ENCODE data around the gene TTBK2.

The TTBK2 gene

DNA sequence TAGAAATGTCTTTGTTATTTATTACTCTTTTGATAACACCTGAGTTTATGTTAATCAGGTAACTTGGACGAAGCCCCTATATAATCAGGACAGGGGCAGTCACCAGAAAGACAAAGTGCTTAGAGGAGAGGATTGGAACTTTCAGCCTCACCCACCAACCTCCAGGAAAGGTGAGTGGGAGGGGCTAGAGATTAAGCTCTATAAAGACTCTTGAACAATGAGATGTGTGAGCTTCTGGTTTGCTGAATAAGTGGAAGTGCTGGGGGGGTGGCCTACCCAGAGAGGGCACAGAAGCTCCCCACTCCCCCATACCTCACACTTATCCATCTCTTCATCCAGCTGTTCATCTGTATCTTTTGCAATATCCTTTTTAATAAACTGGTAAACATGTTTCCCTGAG lies 73.9 kb downstream of the TTBK2 start:
- Histone ChIP-seq H2BK12ac (ENCODE audit: low read length) (no peak overlapping the region), H3K4me2 (ENCODE audit: insufficient read depth, low read length, poor library complexity, severe bottlenecking) (no peak overlapping the region), H2AK5ac (ENCODE audit: low read depth, low read length) (no peak overlapping the region), H2AFZ (ENCODE audit: low read length) (no peak overlapping the region), H3K27me3 (ENCODE audit: control insufficient read depth in 3 of 3, insufficient read depth in 3 of 3, low read depth in 1 of 3, low read length in 3 of 3) (no peaks in the 10 kb centered on the region), H3K18ac (ENCODE audit: low read length) (no peak overlapping the region), H2BK120ac (ENCODE audit: low read depth, low read length) (no peak overlapping the region), H4K8ac (ENCODE audit: low read depth, low read length) (no peak overlapping the region), H3K23ac (ENCODE audit: low read depth, low read length, poor library complexity) (no peak overlapping the region), H2BK15ac (ENCODE audit: low read length) (no peak overlapping the region), H4K91ac (ENCODE audit: low read depth, low read length, poor library complexity) (no peak overlapping the region), H3K4me3 (ENCODE audit: low read length in 2 of 2) (no peak overlapping the region), H2BK5ac (ENCODE audit: low read length) (no peak overlapping the region), H3K4ac (ENCODE audit: low read length) (no peak overlapping the region), H3K79me1 (ENCODE audit: low read depth, low read length) (no peaks in the 10 kb centered on the region), H3K27ac (replicated peaks; ENCODE audit: low read length) (no peak overlapping the region), H3K14ac (ENCODE audit: low read length) (no peak overlapping the region), H3K4me1 (ENCODE audit: control insufficient read depth in 2 of 2, insufficient read depth in 1 of 2, low read depth in 1 of 2, low read length in 2 of 2) (peaks cover 0 to 3% of the 10 kb centered on the region in 2 donors), H3K9ac (ENCODE audit: low read depth, low read length, poor library complexity) (no peak overlapping the region), H3K9me3 (replicated peaks in 1 of 2; ENCODE audit: control insufficient read depth in 2 of 2, insufficient read depth in 1 of 2, low read depth in 1 of 2, low read length in 2 of 2) (peaks cover 0 to 7% of the 10 kb centered on the region in 2 donors), H3K36me3 (replicated peaks in 1 of 2; ENCODE audit: control insufficient read depth in 2 of 2, insufficient read depth in 2 of 2, low read length in 2 of 2) (no peaks in the 10 kb centered on the region)
- no peak for DNase-seq (ENCODE audit: low spot score)
- WGBS, 2 donors (ENCODE audit: extremely low coverage in 2 of 2, insufficient read length in 2 of 2, insufficient replicate concordance in 1 of 2), result no CpG with 5 or more reads among the region's 1 CpG

DNA sequence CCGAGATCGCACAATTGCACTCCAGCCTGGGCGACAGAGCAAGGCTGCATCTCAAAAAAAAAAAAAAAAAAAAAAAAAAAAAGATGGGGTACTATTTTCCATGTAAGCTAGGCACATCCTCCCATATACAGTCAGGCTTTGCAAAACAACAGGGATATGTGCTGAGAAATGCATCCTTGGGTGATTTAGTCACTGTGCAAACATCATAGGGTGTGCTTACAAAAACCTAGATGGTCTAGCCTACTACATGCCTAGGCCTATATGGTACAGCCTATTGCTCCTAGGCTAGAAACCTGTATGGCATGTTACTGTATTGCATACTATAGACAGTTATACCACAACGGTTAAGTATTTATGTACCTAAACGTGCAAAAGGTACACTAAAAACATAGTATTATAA lies 75.0 kb downstream of the TTBK2 start:
- Histone ChIP-seq H3K9ac (ENCODE audit: low read depth, low read length, poor library complexity) (no peak overlapping the region), H2BK15ac (ENCODE audit: low read length) (no peak overlapping the region), H3K4me2 (ENCODE audit: insufficient read depth, low read length, poor library complexity, severe bottlenecking) (no peak overlapping the region), H3K18ac (ENCODE audit: low read length) (no peak overlapping the region), H2BK5ac (ENCODE audit: low read length) (no peak overlapping the region), H2AK5ac (ENCODE audit: low read depth, low read length) (no peak overlapping the region), H4K91ac (ENCODE audit: low read depth, low read length, poor library complexity) (no peak overlapping the region), H2AFZ (ENCODE audit: low read length) (no peak overlapping the region), H3K4me3 (ENCODE audit: low read length in 2 of 2) (no peak overlapping the region), H3K4ac (ENCODE audit: low read length) (no peak overlapping the region), H3K27ac (replicated peaks; ENCODE audit: low read length) (no peak overlapping the region), H3K14ac (ENCODE audit: low read length) (no peak overlapping the region), H3K23ac (ENCODE audit: low read depth, low read length, poor library complexity) (no peak overlapping the region), H3K4me1 (ENCODE audit: control insufficient read depth in 2 of 2, insufficient read depth in 1 of 2, low read depth in 1 of 2, low read length in 2 of 2) (peaks cover 0 to 3% of the 10 kb centered on the region in 2 donors), H3K9me3 (replicated peaks in 1 of 2; ENCODE audit: control insufficient read depth in 2 of 2, insufficient read depth in 1 of 2, low read depth in 1 of 2, low read length in 2 of 2) (peaks cover 0 to 7% of the 10 kb centered on the region in 2 donors), H3K27me3 (ENCODE audit: control insufficient read depth in 3 of 3, insufficient read depth in 3 of 3, low read depth in 1 of 3, low read length in 3 of 3) (no peaks in the 10 kb centered on the region), H4K8ac (ENCODE audit: low read depth, low read length) (no peak overlapping the region), H3K79me1 (ENCODE audit: low read depth, low read length) (no peaks in the 10 kb centered on the region), H3K36me3 (replicated peaks in 1 of 2; ENCODE audit: control insufficient read depth in 2 of 2, insufficient read depth in 2 of 2, low read length in 2 of 2) (no peaks in the 10 kb centered on the region), H2BK120ac (ENCODE audit: low read depth, low read length) (no peak overlapping the region), H2BK12ac (ENCODE audit: low read length) (no peak overlapping the region)
- DNase-seq (ENCODE audit: low spot score), result no peak
- no CpG with 5 or more reads among the region's 5 CpGs for WGBS, 2 donors (ENCODE audit: extremely low coverage in 2 of 2, insufficient read length in 2 of 2, insufficient replicate concordance in 1 of 2)

DNA sequence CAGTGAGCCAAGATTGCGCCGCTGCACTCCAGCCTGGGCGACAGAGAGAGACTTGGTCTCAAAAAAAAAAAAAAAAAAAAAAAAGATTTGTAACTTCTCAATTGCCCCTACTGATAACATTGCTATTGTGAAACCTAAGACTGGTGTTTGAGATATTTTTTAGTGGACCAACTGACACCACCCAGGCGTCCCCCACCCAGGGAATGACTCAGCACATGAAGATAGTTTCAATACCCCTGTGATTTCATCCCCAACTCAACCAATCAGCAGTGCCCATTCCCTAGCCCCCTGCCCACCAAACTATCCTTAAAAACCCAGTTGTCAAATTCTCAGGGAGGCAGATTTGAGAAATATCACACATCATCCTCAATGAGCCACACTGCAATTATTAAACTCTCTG lies 76.9 kb downstream of the TTBK2 start:
- H4K91ac ChIP-seq (ENCODE audit: low read depth, low read length, poor library complexity), result no peak overlapping the region
- no peak overlapping the region for H2AFZ ChIP-seq (ENCODE audit: low read length)
- peaks cover 0 to 3% of the 10 kb centered on the region in 2 donors for H3K4me1 ChIP-seq (ENCODE audit: control insufficient read depth in 2 of 2, insufficient read depth in 1 of 2, low read depth in 1 of 2, low read length in 2 of 2)
- H3K27me3 ChIP-seq (ENCODE audit: control insufficient read depth in 3 of 3, insufficient read depth in 3 of 3, low read depth in 1 of 3, low read length in 3 of 3), result no peaks in the 10 kb centered on the region
- H2BK12ac ChIP-seq (ENCODE audit: low read length), result no peak overlapping the region
- H3K23ac ChIP-seq (ENCODE audit: low read depth, low read length, poor library complexity), result no peak overlapping the region
- H2BK15ac ChIP-seq (ENCODE audit: low read length), result no peak overlapping the region
- WGBS, 2 donors (ENCODE audit: extremely low coverage in 2 of 2, insufficient read length in 2 of 2, insufficient replicate concordance in 1 of 2), result no CpG with 5 or more reads among the region's 4 CpGs
- no peaks in the 10 kb centered on the region for H3K79me1 ChIP-seq (ENCODE audit: low read depth, low read length)
- no peak overlapping the region for H4K8ac ChIP-seq (ENCODE audit: low read depth, low read length)
- H2BK120ac ChIP-seq (ENCODE audit: low read depth, low read length), result no peak overlapping the region
- H3K4me3 ChIP-seq (ENCODE audit: low read length in 2 of 2), result no peak overlapping the region
- peaks cover 0 to 7% of the 10 kb centered on the region in 2 donors for H3K9me3 ChIP-seq (replicated peaks in 1 of 2; ENCODE audit: control insufficient read depth in 2 of 2, insufficient read depth in 1 of 2, low read depth in 1 of 2, low read length in 2 of 2)
- peaks cover 2 to 11% of the 10 kb centered on the region in 2 donors for H3K36me3 ChIP-seq (replicated peaks in 1 of 2; ENCODE audit: control insufficient read depth in 2 of 2, insufficient read depth in 2 of 2, low read length in 2 of 2)
- no peak overlapping the region for H3K4me2 ChIP-seq (ENCODE audit: insufficient read depth, low read length, poor library complexity, severe bottlenecking)
- no peak overlapping the region for H3K18ac ChIP-seq (ENCODE audit: low read length)
- H3K9ac ChIP-seq (ENCODE audit: low read depth, low read length, poor library complexity), result no peak overlapping the region
- H3K4ac ChIP-seq (ENCODE audit: low read length), result no peak overlapping the region
- H3K14ac ChIP-seq (ENCODE audit: low read length), result no peak overlapping the region
- H3K27ac ChIP-seq (replicated peaks; ENCODE audit: low read length), result no peak overlapping the region
- no peak for DNase-seq (ENCODE audit: low spot score)
- no peak overlapping the region for H2AK5ac ChIP-seq (ENCODE audit: low read depth, low read length)
- H2BK5ac ChIP-seq (ENCODE audit: low read length), result no peak overlapping the region

DNA sequence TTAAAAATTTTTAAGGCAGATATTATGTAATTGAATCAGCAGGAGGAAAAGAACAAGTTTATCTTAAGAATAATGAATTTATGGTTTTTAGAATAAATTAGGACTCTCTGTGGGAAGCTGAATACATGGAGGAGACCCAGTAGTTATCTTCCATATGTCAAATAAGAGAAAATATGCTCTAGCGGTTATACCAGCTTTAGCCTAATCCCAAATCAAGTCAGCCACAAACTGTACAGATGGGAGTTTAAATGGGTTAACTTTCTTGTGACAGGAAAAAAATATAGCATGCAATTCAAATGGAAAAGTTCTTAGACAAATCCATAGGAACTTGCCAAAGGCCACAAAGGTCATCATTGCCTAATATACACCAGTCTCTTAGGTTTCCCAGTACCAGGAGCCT lies 84.3 kb downstream of the TTBK2 start:
- Histone ChIP-seq H2AK5ac (ENCODE audit: low read depth, low read length) (no peak overlapping the region), H3K18ac (ENCODE audit: low read length) (no peak overlapping the region), H3K27me3 (ENCODE audit: control insufficient read depth in 3 of 3, insufficient read depth in 3 of 3, low read depth in 1 of 3, low read length in 3 of 3) (no peaks in the 10 kb centered on the region), H3K23ac (ENCODE audit: low read depth, low read length, poor library complexity) (no peak overlapping the region), H2BK12ac (ENCODE audit: low read length) (no peak overlapping the region), H2BK5ac (ENCODE audit: low read length) (no peak overlapping the region), H2BK15ac (ENCODE audit: low read length) (no peak overlapping the region), H3K4me2 (ENCODE audit: insufficient read depth, low read length, poor library complexity, severe bottlenecking) (no peak overlapping the region), H3K14ac (ENCODE audit: low read length) (no peak overlapping the region), H3K27ac (replicated peaks; ENCODE audit: low read length) (no peak overlapping the region), H3K4me3 (ENCODE audit: low read length in 2 of 2) (no peak overlapping the region), H3K79me1 (ENCODE audit: low read depth, low read length) (no peaks in the 10 kb centered on the region), H3K4ac (ENCODE audit: low read length) (no peak overlapping the region), H3K4me1 (ENCODE audit: control insufficient read depth in 2 of 2, insufficient read depth in 1 of 2, low read depth in 1 of 2, low read length in 2 of 2) (no peaks in the 10 kb centered on the region), H3K9ac (ENCODE audit: low read depth, low read length, poor library complexity) (no peak overlapping the region), H4K8ac (ENCODE audit: low read depth, low read length) (no peak overlapping the region), H3K9me3 (replicated peaks in 1 of 2; ENCODE audit: control insufficient read depth in 2 of 2, insufficient read depth in 1 of 2, low read depth in 1 of 2, low read length in 2 of 2) (no peaks in the 10 kb centered on the region), H2AFZ (ENCODE audit: low read length) (no peak overlapping the region), H2BK120ac (ENCODE audit: low read depth, low read length) (no peak overlapping the region), H4K91ac (ENCODE audit: low read depth, low read length, poor library complexity) (no peak overlapping the region), H3K36me3 (replicated peaks in 1 of 2; ENCODE audit: control insufficient read depth in 2 of 2, insufficient read depth in 2 of 2, low read length in 2 of 2) (peaks cover 4 to 11% of the 10 kb centered on the region in 2 donors)
- DNase-seq (ENCODE audit: low spot score), result no peak
- no CpG with 5 or more reads among the region's 1 CpG for WGBS, 2 donors (ENCODE audit: extremely low coverage in 2 of 2, insufficient read length in 2 of 2, insufficient replicate concordance in 1 of 2)

Measured in neuronal stem cell (in vitro differentiated cells).